K562 (cell line): ENCODE results near the gene PIGK. TPM values are rescaled to one million over a fixed set of nuclear protein-coding genes. Genes with fewer than 3 reads are reported as not detected.

Source experiments
- ARHGAP35 ChIP-seq: fragments of 450-650 bp; IDR thresholded peaks from 2 replicates; pipeline ENCODE4 v1.6.1; 2018; ENCODE audit not compliant: partially characterized antibody
- ATF7 ChIP-seq: fragments of 450-650 bp; IDR thresholded peaks from 2 replicates; pipeline ENCODE4 v1.7.1; 2014; ENCODE audit warnings: mild to moderate bottlenecking, moderate library complexity
- E2F6 ChIP-seq, 2 experiments: IDR thresholded peaks; 2 replicates each; pipeline ENCODE4 v1.6.1; 2011; ENCODE audit warnings: borderline replicate concordance in 1 of 2, control low read depth in 1 of 2, low read depth in 1 of 2, low read length in 1 of 2, mild to moderate bottlenecking in 1 of 2, mixed read lengths in 1 of 2, moderate library complexity in 1 of 2; ENCODE audit not compliant: insufficient read depth in 1 of 2, insufficient read length in 1 of 2, poor library complexity in 1 of 2, severe bottlenecking in 1 of 2; ENCODE audit errors: extremely low read depth in 1 of 2
- GTF2B ChIP-seq: IDR thresholded peaks from 2 replicates; pipeline ENCODE4 v1.6.1; 2011; ENCODE audit not compliant: insufficient read length; ENCODE audit errors: extremely low read depth
- HNRNPUL1 ChIP-seq: fragments of 200-400 bp; formaldehyde crosslinking; IDR thresholded peaks from 2 replicates; pipeline ENCODE4 v1.6.1; 2017; ENCODE audit warnings: low read length
- HSF4 ChIP-seq: fragments of 250-450 bp; sonication (Bioruptor Pico); IDR thresholded peaks from 2 replicates; pipeline ENCODE4 v2.1.2; 2022; ENCODE audit warnings: mild to moderate bottlenecking, moderate library complexity, borderline replicate concordance
- KAT2B ChIP-seq: IDR thresholded peaks from one replicate; pipeline ENCODE4 v1.6.1; 2012; ENCODE audit warnings: low read depth, mild to moderate bottlenecking, control low read depth, inconsistent platforms, low read length, moderate library complexity
- MNT ChIP-seq, 2 experiments: fragments of 450-650 bp; conservative IDR thresholded peaks; 2 replicates each; pipeline ENCODE4 v1.6.1; 2017; ENCODE audit warnings: mild to moderate bottlenecking in 2 of 2, moderate library complexity in 2 of 2
- RB1 ChIP-seq: fragments of 450-650 bp; IDR thresholded peaks from 2 replicates; pipeline ENCODE4 v1.6.1; 2017; ENCODE audit warnings: low read depth, mild to moderate bottlenecking
- TAF1 ChIP-seq: IDR thresholded peaks from 2 replicates; pipeline ENCODE4 v1.6.1; 2011; ENCODE audit warnings: mild to moderate bottlenecking, low read length, moderate library complexity; ENCODE audit not compliant: insufficient read depth, control insufficient read depth, severe bottlenecking; ENCODE audit errors: extremely low read depth
- TCFL5 ChIP-seq: fragments of 250-450 bp; sonication (Bioruptor Pico); conservative IDR thresholded peaks from 2 replicates; pipeline ENCODE4 v1.6.1; 2021; ENCODE audit warnings: mild to moderate bottlenecking, moderate library complexity, matching md5 sums
- THAP12 ChIP-seq: fragments of 250-450 bp; sonication (Bioruptor Pico); IDR thresholded peaks from 2 replicates; pipeline ENCODE4 v1.9.0; 2021; ENCODE audit warnings: mild to moderate bottlenecking, inconsistent platforms
- ZNF699 ChIP-seq: fragments of 250-450 bp; sonication (Bioruptor Pico); IDR thresholded peaks from 2 replicates; pipeline ENCODE4 v1.8.0; 2021; ENCODE audit warnings: mild to moderate bottlenecking, moderate library complexity; ENCODE audit not compliant: insufficient replicate concordance
- polyA plus RNA-seq, 8 experiments: library from polyadenylated mRNA; depleted of rRNA in 4 of 8; stranded (reverse) in 5 of 8; unstranded in 3 of 8; fragments of >200 nt; fragmentation: Nextera tagmentation in 2 of 8; fragmentation: Illumina TruSeq in 1 of 8; extraction: Ambion mirVana in 2 of 8; extraction: Trizol in 1 of 8; gene quantifications; 2 replicates each; pipeline versions ENCODE4 v1.2.1 to v1.2.3, GENCODE V29; 2011 to 2014; ENCODE audit warnings: inconsistent platforms in 1 of 8, missing spikeins in 1 of 8
- total RNA-seq, 7 experiments: library from RNA; depleted of rRNA in 6 of 7; stranded (reverse); fragments of >200 nt in 6 of 7; fragmentation: Illumina TruSeq in 2 of 7; extraction: Trizol in 2 of 7; gene quantifications; 2 replicates each; pipeline versions ENCODE4 v1.2.1 to v1.2.3, GENCODE V29; 2011 to 2021; ENCODE audit warnings: low replicate concordance in 1 of 7
- TF ChIP-seq, protein P1 (sequence below): fragments of 250-450 bp; sonication (Bioruptor Pico); IDR thresholded peaks from 2 replicates; pipeline ENCODE4 v1.5.0; 2020; ENCODE audit warnings: mild to moderate bottlenecking, borderline replicate concordance
- TF ChIP-seq, protein P2 (sequence below): fragments of 450-650 bp; formaldehyde crosslinking; IDR thresholded peaks from 2 replicates; pipeline ENCODE4 v1.4.0; 2022; ENCODE audit warnings: missing genetic modification characterization

PIGK gene
- total and polyA plus RNA-seq, 9 of the 15 experiments (the other 6 are each of a cell fraction or from before 2014, with no cell fraction given): 15.7 to 59.5 (median 29.9) TPM

GRCh38 chr1:77219166-77219887 lies at the start of gene PIGK (continued):
- peak; percentile 44; the same call in 1 of the 2 replicates for TF ChIP-seq THAP12
- peak; percentile 55; the same call in 1 of the 2 replicates for TF ChIP-seq ATF7
- 0 out of 2 replicates have a peak, but pooled peaks have one; percentile 55 for TF ChIP-seq RB1
- TF ChIP-seq HSF4: no peak
- no peak for TF ChIP-seq ARHGAP35
- no peak for TF ChIP-seq E2F6 (IDR thresholded peaks at IDR 0.05; ENCODE audit: borderline replicate concordance in 1 of 2, extremely low read depth in 1 of 2, insufficient read depth in 1 of 2, insufficient read length in 1 of 2, low read depth in 1 of 2, low read length in 1 of 2, poor library complexity in 1 of 2, severe bottlenecking in 1 of 2)
- TF ChIP-seq, protein P1, sequence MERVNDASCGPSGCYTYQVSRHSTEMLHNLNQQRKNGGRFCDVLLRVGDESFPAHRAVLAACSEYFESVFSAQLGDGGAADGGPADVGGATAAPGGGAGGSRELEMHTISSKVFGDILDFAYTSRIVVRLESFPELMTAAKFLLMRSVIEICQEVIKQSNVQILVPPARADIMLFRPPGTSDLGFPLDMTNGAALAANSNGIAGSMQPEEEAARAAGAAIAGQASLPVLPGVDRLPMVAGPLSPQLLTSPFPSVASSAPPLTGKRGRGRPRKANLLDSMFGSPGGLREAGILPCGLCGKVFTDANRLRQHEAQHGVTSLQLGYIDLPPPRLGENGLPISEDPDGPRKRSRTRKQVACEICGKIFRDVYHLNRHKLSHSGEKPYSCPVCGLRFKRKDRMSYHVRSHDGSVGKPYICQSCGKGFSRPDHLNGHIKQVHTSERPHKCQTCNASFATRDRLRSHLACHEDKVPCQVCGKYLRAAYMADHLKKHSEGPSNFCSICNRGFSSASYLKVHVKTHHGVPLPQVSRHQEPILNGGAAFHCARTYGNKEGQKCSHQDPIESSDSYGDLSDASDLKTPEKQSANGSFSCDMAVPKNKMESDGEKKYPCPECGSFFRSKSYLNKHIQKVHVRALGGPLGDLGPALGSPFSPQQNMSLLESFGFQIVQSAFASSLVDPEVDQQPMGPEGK: no peak
- no peak for TF ChIP-seq GTF2B
- peak; percentile 95 for TF ChIP-seq TAF1
- TF ChIP-seq, protein P2, sequence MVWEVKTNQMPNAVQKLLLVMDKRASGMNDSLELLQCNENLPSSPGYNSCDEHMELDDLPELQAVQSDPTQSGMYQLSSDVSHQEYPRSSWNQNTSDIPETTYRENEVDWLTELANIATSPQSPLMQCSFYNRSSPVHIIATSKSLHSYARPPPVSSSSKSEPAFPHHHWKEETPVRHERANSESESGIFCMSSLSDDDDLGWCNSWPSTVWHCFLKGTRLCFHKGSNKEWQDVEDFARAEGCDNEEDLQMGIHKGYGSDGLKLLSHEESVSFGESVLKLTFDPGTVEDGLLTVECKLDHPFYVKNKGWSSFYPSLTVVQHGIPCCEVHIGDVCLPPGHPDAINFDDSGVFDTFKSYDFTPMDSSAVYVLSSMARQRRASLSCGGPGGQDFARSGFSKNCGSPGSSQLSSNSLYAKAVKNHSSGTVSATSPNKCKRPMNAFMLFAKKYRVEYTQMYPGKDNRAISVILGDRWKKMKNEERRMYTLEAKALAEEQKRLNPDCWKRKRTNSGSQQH (CRISPR knock-in tag): no peak
- no peak for TF ChIP-seq TCFL5 (CRISPR knock-in tag)
- no peak for TF ChIP-seq KAT2B
- peak; percentile 63 to 77 for TF ChIP-seq MNT (conservative IDR thresholded peaks at IDR 0.05)
- no peak for TF ChIP-seq ZNF699
- TF ChIP-seq HNRNPUL1: no peak
